SK-N-SH treated with all-trans-retinoic acid at 6 μM for 48 hours (cell line): ENCODE measurements around the gene IPO5.

ENCODE experiments used
- ATAC-seq: fragments of 200-7000 bp; cut with Tn5 transposase; 3 replicates; pipeline ENCODE4 v1.9.1; 2020; ENCODE audit warnings: mild to moderate bottlenecking, moderate library complexity
- ARNTL ChIP-seq: fragments of 450-650 bp; formaldehyde crosslinking; IDR thresholded peaks from 2 replicates; pipeline ENCODE4 v1.5.0; 2020; ENCODE audit warnings: low read depth, mild to moderate bottlenecking, moderate library complexity, borderline replicate concordance
- CREB5 ChIP-seq: fragments of 250-450 bp; sonication (Bioruptor Pico); IDR thresholded peaks from 2 replicates; pipeline ENCODE4 v1.5.1; 2020; ENCODE audit warnings: low read depth, mild to moderate bottlenecking, moderate library complexity
- GLIS3 ChIP-seq: fragments of 250-450 bp; sonication (Bioruptor Pico); IDR thresholded peaks from 2 replicates; pipeline ENCODE4 v1.5.0; 2020; ENCODE audit warnings: mild to moderate bottlenecking, moderate library complexity
- ISL1 ChIP-seq: fragments of 250-450 bp; sonication (Bioruptor Pico); IDR thresholded peaks from 2 replicates; pipeline ENCODE4 v2.1.2; 2022; ENCODE audit warnings: mild to moderate bottlenecking, moderate library complexity
- PATZ1 ChIP-seq: fragments of 250-450 bp; sonication (Bioruptor Pico); IDR thresholded peaks from 2 replicates; pipeline ENCODE4 v1.8.0; 2020; ENCODE audit warnings: mild to moderate bottlenecking, moderate library complexity, borderline replicate concordance
- POU6F1 ChIP-seq: fragments of 250-450 bp; sonication (Bioruptor Pico); IDR thresholded peaks from 2 replicates; pipeline ENCODE4 v1.8.0; 2021; ENCODE audit warnings: low read depth, mild to moderate bottlenecking, moderate library complexity, borderline replicate concordance
- RARB ChIP-seq: fragments of 250-450 bp; sonication (Bioruptor Pico); IDR thresholded peaks from 2 replicates; pipeline ENCODE4 v1.8.0; 2021; ENCODE audit warnings: mild to moderate bottlenecking, moderate library complexity
- TOX ChIP-seq: fragments of 250-450 bp; sonication (Bioruptor Pico); IDR thresholded peaks from 2 replicates; pipeline ENCODE4 v1.8.0; 2021; ENCODE audit warnings: mild to moderate bottlenecking, moderate library complexity, borderline replicate concordance
- ZFP3 ChIP-seq: fragments of 250-450 bp; sonication (Bioruptor Pico); IDR thresholded peaks from 2 replicates; pipeline ENCODE4 v1.5.0; 2020; ENCODE audit warnings: mild to moderate bottlenecking, moderate library complexity
- ZNF8 ChIP-seq: fragments of 450-650 bp; formaldehyde crosslinking; IDR thresholded peaks from 2 replicates; pipeline ENCODE4 v1.5.0; 2020; ENCODE audit warnings: mild to moderate bottlenecking, moderate library complexity

IPO5 gene

GRCh38 chr13:98071316-98071715 lies 117.8 kb downstream of the IPO5 start:
- TF ChIP-seq ISL1 (CRISPR knock-in tag) (peak; percentile 66), RARB (CRISPR knock-in tag) (no peak)
- TF ChIP-seq, all 23 proteins: peak for 1
- ATAC-seq: no peak

- ATAC-seq: no peak
- no peak for TF ChIP-seq ZFP3 (CRISPR knock-in tag)
- TF ChIP-seq TOX: no peak
- no peak for TF ChIP-seq PATZ1
- TF ChIP-seq ARNTL (CRISPR knock-in tag): no peak
- TF ChIP-seq ZNF8: no peak
- TF ChIP-seq GLIS3: no peak
- TF ChIP-seq POU6F1 (CRISPR knock-in tag): no peak
- TF ChIP-seq CREB5 (CRISPR knock-in tag): no peak
Observed at GRCh38 chr13:98072476-98072875, 119.0 kb downstream of the IPO5 start.
